Omental fat pad (tissue), 4 donors: ENCODE results near the gene ANXA4. TPM values are rescaled to one million over a fixed set of nuclear protein-coding genes. Genes with fewer than 3 reads are reported as not detected.
"Not testable (repeated sequence)": the region's sequence is repeated elsewhere in the genome, so short reads cannot be mapped to it uniquely, and the experiment has no call there.

Experiments
- ATAC-seq: fragments of 150-250 bp; one replicate; pipeline ENCODE4 v1.9.1; 2016; ENCODE audit warnings: mild to moderate bottlenecking, moderate library complexity; ENCODE audit not compliant: low FRiP score
- DNase-seq: peaks from one replicate; pipeline ENCODE4 v3.0.0-alpha.2; 2019; ENCODE audit warnings: low spot score
- total RNA-seq, 4 donors: library from RNA; depleted of rRNA; stranded (reverse); fragments of >200 nt; gene quantifications; one replicate each; pipeline ENCODE4 v1.1.0, GENCODE V29; 2016
- TF ChIP-seq, protein P1 (sequence below), 3 donors: fragments of 450-650 bp; IDR thresholded peaks; one replicate each; pipeline ENCODE4 v1.5.1; 2016 to 2017; ENCODE audit warnings: antibody characterized with exemption in 3 of 3, mild to moderate bottlenecking in 3 of 3, moderate library complexity in 2 of 3

Gene ANXA4
- total RNA-seq, 4 donors from 2014 or later = 36.6 to 52.3 (median 40.7) TPM

DNA sequence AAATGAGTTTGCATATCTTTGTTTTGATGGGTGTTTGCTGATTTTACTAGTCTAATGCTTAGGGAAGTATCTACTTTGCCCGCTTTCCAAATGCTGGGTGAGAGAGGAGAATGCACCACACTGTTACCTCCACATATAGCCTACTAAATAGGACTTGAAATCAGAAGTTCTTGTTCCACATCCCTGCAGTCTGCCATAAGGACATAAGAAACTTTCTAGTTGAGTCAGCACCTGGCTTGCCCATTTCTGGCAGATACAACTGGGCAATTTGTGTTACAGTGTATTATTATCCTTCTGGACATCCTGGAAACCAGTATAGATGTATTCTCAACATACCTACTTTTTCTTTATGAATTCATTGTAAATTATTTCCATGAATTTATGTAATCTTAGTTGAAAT lies 29.5 kb downstream of the ANXA4 start:
- no peak for ATAC-seq
- TF ChIP-seq, protein P1, sequence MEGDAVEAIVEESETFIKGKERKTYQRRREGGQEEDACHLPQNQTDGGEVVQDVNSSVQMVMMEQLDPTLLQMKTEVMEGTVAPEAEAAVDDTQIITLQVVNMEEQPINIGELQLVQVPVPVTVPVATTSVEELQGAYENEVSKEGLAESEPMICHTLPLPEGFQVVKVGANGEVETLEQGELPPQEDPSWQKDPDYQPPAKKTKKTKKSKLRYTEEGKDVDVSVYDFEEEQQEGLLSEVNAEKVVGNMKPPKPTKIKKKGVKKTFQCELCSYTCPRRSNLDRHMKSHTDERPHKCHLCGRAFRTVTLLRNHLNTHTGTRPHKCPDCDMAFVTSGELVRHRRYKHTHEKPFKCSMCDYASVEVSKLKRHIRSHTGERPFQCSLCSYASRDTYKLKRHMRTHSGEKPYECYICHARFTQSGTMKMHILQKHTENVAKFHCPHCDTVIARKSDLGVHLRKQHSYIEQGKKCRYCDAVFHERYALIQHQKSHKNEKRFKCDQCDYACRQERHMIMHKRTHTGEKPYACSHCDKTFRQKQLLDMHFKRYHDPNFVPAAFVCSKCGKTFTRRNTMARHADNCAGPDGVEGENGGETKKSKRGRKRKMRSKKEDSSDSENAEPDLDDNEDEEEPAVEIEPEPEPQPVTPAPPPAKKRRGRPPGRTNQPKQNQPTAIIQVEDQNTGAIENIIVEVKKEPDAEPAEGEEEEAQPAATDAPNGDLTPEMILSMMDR (IDR thresholded peaks at IDR 0.05) = no peak
- no peak for DNase-seq

DNA sequence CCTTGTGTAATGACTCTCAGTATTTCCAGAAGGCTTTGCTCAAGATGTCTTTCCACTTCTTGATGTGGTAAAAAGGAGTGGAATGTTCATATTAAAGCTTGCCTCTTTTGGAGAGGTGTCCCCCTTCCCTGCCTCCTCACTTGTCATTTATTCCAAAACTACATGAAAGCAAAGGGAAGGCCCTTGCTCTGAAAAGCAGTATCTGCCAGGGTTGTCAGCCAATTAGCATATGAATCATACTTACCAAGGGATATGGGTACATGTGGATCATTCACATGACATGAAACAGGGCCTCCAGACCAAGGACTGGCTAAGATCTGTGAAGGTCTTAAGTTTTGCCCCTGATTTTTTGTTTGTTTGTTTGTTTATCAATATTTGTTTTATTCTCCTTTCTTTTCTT lies 31.3 kb downstream of the ANXA4 start:
- TF ChIP-seq, protein P1 (IDR thresholded peaks at IDR 0.05) = no peak
- ATAC-seq (no peak), DNase-seq (no peak)

DNA sequence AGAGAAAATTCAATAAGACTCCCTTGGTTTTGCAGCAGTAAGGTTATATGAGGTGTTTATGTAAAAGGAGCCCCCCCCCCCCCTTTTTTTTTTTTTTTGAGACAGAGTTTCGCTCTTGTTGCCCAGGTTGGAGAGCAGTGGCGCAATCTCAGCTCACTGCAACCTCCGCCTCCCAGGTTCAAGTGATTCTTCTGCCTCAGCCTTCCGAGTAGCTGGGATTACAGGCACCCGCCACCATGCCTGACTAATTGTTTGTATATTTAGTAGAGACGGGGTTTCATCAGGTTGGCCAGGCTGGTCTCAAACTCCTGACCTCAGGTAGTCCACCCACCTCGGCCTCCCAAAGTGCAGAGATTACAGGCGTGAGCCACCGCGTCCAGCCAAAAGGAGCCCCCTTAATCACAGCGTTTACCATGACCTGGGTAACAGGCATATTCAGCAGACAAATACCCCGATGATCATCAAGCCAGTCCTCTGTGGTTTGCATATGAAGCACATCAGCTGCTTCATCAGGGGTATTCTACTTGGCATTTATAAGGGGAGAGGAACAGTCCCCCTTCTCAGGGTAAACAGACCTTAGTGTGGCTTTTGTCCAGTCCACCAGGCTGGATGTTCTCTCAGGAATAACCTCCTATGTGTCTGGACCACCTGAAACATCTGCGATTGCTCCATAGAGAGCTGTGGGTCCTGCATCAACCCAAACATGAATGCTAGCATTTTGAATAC lies 32.5 kb downstream of the ANXA4 start:
- ATAC-seq, DNase-seq: not testable (repeated sequence)

DNA sequence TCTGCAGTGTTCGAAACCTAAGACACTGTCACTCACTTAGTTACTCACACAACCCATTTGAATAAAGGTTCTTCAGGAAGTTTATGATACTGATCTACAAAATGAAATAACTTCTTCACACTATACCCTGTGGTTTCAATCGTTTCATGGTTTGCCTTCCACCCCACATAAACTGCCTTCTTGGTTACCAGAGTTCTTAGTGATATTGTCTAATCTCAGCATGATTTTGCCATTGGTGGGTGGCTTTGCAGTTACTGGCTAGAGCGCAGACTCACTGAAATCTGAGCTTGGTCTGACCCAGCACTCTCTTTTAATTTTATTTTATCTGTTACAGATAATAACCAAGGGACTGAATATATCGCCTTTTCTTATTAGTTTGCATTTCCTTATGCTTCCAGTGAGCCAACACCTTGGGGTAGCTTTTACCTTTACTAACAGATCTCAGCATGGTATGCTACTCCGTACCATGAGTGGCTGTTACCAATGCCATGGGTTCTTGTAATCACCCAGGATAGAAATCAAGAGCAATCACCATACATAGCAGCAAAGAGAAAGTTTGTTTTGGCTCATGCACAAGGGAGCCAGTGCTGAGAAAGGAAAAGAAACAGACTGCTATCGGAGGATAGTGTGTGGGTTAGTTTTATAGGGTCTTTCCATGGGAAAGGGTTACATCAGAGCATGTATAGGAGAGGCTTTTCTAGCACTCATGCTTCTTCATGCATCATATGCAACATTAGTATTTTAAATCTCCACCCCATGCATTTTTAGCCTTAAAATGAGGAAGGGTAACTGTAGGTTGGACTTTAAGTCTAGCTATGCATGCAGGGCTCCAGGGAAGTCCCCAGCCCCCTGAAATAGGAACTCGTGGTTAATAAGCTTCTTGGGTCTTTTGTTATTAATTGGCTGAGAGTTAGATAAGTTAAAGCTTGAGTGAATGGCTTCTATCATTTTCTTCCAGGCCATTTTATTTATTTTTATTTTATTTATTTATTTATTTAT lies 33.3 kb downstream of the ANXA4 start:
- TF ChIP-seq, protein P1 (IDR thresholded peaks at IDR 0.05) = no peak
- no peak for ATAC-seq
- DNase-seq = no peak

DNA sequence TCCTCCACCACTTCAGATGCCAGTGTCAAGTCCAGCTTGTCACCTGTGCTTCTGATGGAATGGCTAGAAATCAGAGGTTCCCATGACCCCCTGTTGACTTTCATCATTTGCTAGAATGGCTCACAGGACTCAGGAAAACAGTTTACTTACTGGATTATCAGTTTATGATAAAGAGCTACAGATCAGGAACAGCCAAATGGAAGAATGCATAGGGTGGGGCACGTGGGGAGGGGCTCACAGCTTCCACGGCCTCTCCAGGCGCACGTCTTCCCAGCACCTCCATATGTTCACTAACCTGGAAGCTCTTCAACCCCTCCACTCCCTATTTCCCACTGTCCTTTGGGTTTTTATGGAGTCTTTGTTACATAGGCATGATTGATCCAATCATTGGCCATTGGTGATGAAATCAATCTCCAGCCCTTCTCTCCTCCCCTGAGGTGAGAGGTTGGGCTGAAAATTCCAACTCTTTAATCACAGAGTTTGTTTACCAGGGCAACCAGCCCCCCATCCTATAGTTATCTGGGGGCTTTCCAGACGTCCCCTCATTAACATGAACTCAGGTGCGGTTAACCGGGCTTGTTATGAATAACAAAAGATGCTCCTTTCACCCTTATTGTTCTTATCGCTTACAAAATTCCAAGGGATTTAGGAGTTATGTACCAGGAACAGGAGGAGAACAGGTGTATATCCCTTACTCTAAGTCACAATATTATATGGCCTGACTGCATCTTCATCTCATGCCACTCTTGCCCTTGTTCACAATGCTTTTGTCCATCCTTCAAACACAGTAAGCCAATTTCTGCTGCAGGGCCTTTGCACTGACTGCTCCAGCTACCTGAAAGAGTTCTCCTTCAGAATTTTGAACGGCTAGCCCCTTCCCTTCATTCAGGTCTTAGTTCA lies 35.2 kb downstream of the ANXA4 start:
- no peak for DNase-seq
- TF ChIP-seq, protein P1 (IDR thresholded peaks at IDR 0.05) = no peak
- ATAC-seq = no peak

DNA sequence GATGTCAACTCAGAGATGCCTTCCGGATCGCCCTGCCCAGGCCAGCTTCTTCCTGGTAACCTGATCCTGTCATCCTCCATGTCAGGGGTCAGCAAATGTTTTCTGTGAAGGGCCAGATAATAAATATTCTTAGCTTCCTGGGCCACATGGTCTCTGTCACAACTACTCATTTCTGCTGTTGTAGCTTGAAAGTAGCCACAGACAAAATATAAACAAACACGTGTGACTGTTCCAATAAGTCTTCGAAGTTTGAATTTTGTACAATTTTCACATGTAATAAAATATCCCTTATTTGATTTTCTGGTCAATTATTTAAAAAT lies 35.8 kb downstream of the ANXA4 start:
- TF ChIP-seq, protein P1 (IDR thresholded peaks at IDR 0.05) = no peak
- ATAC-seq (no peak), DNase-seq (no peak)
